Neural cell (in vitro differentiated cells): ENCODE data around the gene NUP107.

Source experiments
- EP300 ChIP-seq: fragments of 450-650 bp; conservative IDR thresholded peaks from 2 replicates; pipeline ENCODE4 v1.6.1; 2014; ENCODE audit warnings: antibody characterized with exemption, mild to moderate bottlenecking, moderate library complexity; ENCODE audit not compliant: poor library complexity, severe bottlenecking
- POLR2AphosphoS5 ChIP-seq: IDR thresholded peaks from 2 replicates; pipeline ENCODE4 v1.6.1; 2012
- SMC3 ChIP-seq: fragments of 450-650 bp; conservative IDR thresholded peaks from 2 replicates; pipeline ENCODE4 v1.6.1; 2014; ENCODE audit warnings: antibody characterized with exemption, mild to moderate bottlenecking, moderate library complexity; ENCODE audit not compliant: poor library complexity
- TAF1 ChIP-seq: IDR thresholded peaks from 2 replicates; pipeline ENCODE4 v1.6.1; 2012; ENCODE audit warnings: low read depth
- TF ChIP-seq, protein P1 (sequence below): fragments of 450-650 bp; IDR thresholded peaks from 2 replicates; pipeline ENCODE4 v1.5.1; 2014; ENCODE audit warnings: antibody characterized with exemption, mild to moderate bottlenecking, moderate library complexity; ENCODE audit not compliant: poor library complexity, severe bottlenecking
- TF ChIP-seq, protein P2 (sequence below): IDR thresholded peaks from 2 replicates; pipeline ENCODE4 v1.6.1; 2012; ENCODE audit warnings: borderline replicate concordance

DNA sequence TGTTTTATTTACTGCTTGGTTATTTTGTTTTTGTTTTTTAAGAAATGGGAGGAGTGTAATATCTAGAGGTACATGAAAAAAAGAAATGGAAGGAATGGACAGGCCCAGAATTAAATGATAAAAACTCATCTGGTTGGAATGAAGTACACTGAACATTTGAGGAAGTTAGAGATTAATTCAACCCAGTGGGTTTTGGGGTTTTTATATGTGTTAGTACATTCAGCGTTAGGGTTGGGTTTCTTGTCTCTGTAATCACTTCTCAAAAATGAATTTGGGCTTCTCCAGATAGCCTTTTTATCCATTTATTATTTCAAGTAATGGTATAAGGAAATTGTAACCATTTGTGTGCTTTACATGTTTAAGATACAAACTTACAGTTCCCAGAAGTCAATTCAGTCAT, 19.5 kb upstream of the NUP107 start:
- TF ChIP-seq, protein P1, sequence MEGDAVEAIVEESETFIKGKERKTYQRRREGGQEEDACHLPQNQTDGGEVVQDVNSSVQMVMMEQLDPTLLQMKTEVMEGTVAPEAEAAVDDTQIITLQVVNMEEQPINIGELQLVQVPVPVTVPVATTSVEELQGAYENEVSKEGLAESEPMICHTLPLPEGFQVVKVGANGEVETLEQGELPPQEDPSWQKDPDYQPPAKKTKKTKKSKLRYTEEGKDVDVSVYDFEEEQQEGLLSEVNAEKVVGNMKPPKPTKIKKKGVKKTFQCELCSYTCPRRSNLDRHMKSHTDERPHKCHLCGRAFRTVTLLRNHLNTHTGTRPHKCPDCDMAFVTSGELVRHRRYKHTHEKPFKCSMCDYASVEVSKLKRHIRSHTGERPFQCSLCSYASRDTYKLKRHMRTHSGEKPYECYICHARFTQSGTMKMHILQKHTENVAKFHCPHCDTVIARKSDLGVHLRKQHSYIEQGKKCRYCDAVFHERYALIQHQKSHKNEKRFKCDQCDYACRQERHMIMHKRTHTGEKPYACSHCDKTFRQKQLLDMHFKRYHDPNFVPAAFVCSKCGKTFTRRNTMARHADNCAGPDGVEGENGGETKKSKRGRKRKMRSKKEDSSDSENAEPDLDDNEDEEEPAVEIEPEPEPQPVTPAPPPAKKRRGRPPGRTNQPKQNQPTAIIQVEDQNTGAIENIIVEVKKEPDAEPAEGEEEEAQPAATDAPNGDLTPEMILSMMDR, result no peak
- TF ChIP-seq, protein P2, sequence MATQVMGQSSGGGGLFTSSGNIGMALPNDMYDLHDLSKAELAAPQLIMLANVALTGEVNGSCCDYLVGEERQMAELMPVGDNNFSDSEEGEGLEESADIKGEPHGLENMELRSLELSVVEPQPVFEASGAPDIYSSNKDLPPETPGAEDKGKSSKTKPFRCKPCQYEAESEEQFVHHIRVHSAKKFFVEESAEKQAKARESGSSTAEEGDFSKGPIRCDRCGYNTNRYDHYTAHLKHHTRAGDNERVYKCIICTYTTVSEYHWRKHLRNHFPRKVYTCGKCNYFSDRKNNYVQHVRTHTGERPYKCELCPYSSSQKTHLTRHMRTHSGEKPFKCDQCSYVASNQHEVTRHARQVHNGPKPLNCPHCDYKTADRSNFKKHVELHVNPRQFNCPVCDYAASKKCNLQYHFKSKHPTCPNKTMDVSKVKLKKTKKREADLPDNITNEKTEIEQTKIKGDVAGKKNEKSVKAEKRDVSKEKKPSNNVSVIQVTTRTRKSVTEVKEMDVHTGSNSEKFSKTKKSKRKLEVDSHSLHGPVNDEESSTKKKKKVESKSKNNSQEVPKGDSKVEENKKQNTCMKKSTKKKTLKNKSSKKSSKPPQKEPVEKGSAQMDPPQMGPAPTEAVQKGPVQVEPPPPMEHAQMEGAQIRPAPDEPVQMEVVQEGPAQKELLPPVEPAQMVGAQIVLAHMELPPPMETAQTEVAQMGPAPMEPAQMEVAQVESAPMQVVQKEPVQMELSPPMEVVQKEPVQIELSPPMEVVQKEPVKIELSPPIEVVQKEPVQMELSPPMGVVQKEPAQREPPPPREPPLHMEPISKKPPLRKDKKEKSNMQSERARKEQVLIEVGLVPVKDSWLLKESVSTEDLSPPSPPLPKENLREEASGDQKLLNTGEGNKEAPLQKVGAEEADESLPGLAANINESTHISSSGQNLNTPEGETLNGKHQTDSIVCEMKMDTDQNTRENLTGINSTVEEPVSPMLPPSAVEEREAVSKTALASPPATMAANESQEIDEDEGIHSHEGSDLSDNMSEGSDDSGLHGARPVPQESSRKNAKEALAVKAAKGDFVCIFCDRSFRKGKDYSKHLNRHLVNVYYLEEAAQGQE, result no peak
- no peak for TF ChIP-seq TAF1
- no peak for TF ChIP-seq EP300
- no peak for TF ChIP-seq POLR2AphosphoS5
- no peak for TF ChIP-seq SMC3
